ENCODE results near the gene MIGA1.
"Not testable (repeated sequence)": the region's sequence is repeated elsewhere in the genome, so short reads cannot be mapped to it uniquely, and the experiment has no call there.

The MIGA1 gene

DNA sequence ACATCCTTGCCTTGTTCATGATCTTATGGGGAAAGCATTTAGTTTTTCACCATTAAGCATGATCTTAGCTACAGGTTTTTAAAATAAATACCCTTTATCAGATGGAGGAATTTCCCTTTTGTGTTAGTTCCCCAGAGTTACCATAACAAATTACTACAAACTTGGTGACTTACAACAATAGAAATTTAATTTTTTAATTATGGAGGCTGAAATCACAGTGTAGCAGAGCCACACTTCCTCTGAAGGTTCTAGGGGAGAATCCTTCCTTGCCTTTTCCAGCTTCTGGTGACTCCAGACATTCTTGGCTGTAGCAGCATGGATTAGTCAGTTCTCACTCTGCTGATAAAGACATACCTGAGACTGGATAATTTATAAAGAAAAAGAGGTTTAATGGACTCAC is 18.5 kb downstream of the MIGA1 start:
- DNase-seq (ENCODE audit: low spot score): no peak

DNA sequence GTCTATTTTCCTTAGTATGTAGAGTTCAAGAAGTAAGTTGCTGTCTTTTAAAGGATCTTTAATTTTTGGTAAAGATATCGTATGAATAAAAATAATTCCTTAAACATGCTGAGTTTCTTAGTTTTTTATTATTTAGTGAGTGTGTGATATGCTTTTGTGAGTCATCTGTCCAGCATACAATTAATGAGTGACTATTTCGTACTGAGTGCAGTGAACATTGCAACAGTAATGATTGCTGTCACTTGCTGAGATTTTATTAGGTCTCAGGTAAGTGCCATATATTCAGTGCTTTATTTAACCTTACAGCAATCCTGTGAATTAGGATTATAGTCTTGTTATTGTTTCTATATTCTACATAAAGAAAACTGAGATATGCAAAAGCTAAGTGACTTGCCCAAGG is 22.6 kb downstream of the MIGA1 start:
- DNase-seq (ENCODE audit: low spot score): no peak

DNA sequence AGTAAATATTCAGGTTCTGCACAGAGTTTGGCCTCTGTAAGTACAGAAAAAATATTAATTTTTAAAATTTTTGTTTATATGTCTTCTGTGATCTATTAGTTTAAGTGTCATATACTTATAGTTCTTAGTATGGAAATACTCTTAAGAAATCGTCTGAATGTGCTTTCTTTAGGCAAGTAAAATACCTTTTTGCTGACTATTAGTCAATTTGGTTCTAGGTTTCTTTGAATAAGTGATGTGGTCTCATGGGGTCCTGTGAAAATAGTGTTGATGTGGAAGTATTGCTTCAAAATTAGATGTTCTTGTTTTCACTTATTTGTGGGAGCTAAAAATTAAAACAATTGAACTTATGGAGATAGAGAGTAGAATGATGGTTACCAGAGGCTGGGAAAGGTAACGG is 23.9 kb downstream of the MIGA1 start:
- DNase-seq (ENCODE audit: low spot score): no peak

DNA sequence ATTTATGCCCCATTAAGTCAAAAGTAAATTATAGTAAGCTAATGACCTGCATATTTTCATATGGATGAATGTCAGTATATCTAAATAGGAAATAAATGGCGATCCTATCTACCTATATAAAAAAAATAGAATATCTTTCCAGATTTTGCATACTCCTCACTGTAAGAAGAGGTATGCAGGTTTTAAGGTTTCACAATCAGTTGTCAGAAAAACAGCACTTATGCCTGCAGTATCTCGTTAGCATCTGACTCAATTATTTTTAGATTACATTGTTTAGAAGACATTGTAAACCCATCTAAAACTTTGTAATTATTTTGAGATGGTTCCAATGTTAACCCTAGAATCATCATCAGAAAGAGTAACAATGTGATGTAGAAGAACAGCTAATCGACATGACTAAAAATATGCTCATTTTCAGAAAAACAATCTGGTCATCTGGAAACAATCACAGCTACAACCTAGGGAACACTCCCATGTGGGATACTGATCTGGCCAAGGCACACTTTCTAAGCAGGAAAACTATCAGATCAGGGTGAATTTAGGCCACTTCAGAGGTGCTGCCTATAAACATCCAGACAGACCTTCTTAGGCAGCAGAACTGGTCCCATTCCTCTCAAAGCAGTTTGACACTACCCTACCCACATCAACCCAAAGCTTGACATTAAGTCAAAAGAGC is 30.5 kb downstream of the MIGA1 start:
- DNase-seq (ENCODE audit: low spot score): not testable (repeated sequence)

DNA sequence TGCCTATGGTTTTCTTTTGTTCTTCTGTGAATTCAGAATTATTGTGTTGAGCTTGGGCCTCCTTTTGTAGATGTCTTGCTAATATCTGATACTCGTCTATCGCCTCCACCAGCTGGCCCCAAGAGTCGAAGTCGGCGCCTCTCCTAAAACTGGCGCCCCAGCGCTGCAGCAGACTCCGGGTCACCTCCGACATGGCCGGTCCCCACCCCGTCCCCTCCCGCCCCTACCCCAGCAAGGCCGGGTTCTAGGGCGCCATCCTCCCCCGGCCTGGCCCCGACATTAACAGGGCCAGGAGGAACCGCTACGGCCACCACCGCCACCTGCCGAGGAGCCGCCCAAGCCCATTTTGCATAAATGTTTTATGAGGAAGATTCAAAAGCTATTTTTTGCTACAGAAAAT is 32.1 kb downstream of the MIGA1 start:
- DNase-seq (ENCODE audit: low spot score): not testable (repeated sequence)

DNA sequence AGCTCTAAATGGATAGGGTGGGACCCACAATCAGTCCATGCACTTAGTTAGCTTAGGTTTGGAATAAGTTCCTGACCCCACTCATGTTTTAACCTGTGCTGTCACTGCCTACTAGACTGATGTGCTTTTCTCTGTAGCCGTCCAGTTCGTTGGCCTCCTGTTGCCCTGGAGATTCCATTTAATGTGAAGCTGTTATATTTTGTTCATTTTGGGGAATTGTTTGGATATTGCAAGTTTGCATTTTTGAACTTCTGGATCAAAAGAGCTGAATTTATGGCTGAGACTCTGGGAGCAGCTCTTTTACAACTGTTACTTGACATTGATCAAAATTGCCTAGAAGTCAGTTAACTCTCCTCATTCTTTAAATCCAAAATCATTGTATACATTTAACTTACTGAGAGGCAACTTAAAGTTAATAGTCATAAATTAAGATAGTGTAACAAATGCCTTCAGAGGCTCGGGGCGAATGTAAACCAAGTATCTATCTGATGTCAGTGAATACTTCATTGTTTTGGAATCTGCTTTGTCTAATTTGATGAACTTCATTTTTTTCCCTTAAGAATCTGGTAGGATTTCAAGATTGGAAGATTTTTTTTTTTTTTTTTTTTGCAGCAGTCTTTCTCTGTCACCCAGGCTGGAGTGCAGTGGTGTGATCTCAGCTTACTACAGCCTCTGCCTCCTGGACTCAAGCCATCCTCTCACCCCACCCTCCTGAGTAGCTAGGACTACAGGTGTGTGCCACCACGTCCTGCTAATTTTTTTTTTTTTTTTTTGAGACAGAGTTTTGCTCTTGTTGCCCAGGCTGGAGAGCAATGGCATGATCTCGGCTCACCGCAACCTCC is 38.1 kb downstream of the MIGA1 start:
- DNase-seq (ENCODE audit: low spot score): no peak

DNA sequence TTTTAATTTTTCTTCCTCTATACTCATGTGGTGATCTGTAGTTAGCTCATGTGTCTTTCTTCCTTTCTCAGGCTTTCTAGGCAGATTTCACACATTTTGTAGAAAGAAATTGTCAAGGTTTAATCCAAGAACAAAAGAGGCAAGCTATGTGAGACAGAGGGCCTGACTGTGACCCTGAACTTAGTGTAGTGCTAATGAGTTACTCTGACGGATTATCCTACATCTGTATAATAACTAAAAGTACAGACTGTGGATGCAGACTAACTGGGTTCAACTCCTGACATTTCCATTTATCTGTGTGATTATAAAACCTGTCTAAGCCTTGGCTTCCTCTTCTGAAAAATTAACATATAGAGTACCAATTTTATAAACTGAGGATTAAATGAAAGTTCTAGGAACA is 40.7 kb downstream of the MIGA1 start:
- no peak for DNase-seq (ENCODE audit: low spot score)

DNA sequence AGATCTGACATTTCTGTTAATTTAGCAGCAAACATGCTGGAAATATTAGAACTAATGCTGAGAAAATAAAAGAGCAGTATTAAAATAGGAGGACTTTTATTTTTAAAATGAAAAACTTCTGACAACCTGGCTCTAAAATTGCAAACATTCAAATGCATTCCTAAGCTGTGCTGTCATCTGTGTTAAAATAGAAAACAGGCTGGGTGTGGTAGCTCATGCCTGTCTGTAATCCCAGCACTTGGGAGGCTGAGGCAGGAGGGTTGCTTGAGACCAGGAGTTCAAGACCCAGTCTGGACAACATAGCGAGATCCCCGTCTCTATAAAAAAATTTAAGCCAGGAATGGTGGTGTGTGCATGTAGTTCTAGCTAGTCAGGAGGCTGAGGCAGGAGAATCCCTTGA is 44.6 kb downstream of the MIGA1 start:
- peak; percentile 24 for DNase-seq (ENCODE audit: low spot score)

DNA sequence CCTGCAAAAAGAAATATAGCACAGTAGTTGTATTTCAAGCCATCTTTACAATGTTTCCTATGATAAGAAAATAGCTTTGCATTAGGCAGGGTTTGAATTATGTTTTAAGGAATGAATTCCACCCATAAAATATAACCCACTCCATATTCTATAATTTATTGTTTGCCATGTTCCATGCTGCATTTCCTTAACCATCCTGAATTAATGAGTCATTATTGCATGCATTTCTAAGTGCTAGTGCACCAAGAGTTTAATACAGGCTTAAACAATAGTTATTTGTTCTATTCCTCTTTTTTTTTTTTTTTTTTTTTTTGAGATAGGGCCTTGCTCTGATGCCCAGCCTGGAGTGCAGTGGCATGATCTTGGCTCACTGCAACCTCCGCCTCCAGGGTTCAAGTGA is 45.2 kb downstream of the MIGA1 start:
- no peak for DNase-seq (ENCODE audit: low spot score)

DNA sequence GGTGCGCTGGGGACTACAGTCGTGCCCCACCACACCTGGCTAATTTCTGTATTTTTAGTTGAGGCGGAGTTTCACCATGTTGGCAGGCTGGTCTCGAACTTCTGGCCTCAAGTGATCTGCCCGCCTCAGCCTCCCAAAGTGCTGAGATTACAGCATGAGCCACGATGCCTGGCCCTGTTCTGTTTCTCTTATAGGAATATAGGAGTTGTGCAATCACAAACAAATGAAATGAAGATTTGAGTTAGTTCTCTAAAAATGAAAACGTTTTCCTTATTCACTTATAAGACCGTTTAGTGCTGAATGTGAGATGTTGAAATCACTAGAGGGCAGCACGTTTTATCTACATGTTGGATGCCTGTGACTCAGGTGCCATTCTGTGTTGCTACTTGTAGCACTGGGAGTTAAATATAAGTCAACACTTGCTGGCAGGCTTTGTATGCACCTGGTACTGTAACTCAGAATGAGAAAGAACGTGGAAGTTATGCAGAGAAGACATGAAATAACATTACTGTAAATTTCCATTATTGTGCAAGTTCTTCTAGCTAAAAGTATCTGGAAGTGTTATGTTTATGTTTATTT is 45.8 kb downstream of the MIGA1 start:
- DNase-seq (ENCODE audit: low spot score): peak; percentile 26

DNA sequence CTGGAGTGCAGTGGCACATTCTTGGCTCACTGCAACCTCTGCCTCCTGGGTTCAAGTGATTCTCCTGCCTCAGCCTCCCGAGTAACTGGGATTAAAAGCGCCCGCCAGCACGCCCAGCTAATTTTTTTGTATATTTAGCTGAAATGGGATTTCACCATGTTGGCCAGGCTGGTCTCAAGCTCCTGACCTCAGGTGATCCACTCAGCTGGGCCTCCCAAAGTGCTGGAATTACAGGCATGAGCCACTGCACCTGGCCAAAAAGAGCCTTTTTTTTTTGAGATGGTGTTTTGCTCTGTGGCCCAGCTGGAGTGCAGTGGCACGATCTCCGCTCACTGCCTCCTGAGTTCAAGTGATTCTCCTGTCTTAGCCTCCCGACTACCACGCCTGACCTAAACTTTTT is 47.4 kb downstream of the MIGA1 start:
- not testable (repeated sequence) for DNase-seq (ENCODE audit: low spot score)

DNA sequence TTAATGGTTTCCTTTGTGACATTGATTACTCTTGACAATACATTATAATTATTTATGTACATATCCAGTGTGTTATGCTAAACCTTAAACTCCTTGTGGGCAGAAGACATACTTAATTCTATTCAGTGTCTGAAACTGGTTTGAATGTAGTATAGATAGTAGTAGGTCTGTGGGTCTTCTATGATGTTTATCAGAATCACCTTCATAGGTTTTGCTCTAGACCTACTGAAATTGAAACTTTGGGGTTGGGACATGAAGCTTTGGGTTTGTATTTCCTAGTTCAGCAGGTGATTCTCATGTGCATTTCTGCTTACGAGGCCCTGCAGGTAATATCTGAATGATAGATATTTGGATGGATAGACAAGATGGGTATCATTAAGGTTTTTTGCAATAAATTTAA is 48.6 kb downstream of the MIGA1 start:
- no peak for DNase-seq (ENCODE audit: low spot score)

DNA sequence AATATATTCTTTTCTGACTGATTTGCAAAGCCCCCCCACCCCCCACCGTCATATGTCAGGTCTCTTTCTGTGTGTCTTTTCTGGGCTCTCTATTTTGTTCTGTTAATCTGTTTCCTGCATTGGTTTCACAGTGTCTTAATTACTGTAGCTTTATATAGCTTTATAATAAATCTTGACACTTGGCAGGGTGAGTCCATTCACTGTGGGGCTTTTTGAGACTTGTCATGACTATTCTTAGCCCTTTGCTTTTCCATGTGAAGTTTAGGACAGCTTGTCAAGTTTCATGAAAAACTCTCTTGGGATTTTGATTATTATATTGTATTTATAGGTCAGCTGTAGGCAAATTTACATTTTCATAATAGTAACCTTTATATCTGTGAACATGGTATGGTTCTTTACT is 50.4 kb downstream of the MIGA1 start:
- no peak for DNase-seq (ENCODE audit: low spot score)

DNA sequence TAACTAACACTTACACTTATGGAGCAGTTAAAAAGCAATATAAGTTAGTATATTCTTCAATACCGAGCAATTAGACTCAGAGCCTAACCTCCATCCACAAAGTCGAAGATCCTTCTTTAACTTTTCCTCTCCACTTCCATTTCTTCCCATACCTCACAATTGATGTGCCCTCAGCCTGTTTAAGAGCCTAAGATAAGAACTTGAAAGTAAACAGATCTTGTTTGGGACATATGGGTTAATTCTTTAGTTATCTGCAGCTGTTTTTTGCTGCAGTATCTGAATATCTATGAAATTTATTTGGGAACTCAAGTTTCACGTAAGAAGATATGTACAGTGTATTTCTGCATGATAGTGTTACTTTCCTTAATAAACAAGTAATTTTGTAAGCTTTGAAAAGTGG is 51.5 kb downstream of the MIGA1 start:
- DNase-seq (ENCODE audit: low spot score): no peak

DNA sequence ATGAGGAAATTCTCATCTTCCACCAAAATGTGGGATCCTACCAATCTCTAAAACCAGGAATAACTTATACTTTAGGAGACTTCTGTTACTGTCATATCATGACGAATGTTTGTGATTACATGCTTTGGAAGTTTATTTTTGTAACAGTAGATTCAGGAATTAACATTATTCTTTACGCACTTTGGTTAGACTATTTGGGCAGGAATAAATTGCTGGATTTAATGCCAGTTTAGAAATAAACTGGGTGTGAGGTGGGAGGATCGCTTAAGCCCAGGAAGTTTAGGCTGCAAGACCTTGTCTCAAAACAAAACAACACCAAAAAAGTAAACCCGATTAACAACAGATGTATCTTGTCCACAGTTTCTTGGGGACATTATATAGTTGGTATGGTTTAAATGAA is 52.1 kb downstream of the MIGA1 start:
- DNase-seq (ENCODE audit: low spot score): no peak

DNA sequence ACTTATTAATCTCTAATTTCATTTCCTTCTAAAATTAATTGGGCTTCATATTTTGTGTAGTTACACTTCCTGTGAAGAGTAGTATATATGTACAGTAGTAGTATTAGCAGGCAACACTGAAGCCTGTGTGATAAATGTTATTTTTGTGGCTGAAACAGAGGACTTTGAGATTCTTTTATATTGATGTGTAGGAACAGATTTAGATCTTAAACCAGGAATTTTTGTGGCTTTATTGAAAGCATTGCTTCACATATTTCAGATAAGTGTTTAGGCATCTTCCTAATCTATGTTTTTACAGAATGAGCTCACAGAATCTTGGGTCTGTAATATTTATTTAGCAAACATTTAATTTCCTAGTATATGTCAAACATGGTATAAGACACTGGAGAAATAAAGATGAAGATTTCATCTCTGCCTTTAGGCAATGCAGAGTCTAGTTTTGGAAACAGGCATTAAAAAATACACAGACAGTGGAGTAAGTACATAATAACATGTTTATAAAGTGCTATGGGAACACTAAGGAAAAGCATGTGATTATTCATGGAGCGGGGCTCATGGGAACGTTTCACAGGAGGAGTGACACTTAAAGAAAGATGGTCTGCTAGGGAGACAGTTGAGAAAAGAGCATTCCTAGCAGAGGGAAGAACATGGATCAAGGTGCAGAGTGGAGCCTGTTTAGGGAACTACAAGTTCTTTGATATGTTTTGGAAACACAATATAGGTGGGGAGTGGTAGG is 52.7 kb downstream of the MIGA1 start:
- peak; percentile 21 for DNase-seq (ENCODE audit: low spot score)

DNA sequence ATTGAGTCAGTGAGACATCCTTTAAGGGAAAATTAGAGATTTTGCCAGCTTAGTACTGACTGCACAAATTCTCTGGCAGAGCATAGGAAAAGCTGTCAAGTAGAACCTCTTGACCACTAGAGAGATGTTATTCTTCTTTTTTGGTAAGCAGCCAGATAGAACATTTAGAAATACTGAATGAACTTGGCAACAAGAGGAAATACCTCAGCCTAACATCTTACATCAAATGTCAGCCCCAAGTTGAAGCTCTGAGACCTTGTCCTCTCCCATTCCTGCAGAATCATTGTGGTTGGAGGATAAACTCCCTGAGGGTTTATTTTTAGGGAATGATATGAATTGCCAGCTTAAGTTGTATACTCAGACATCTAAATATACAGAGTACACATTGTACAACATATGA is 53.5 kb downstream of the MIGA1 start:
- peak; percentile 62 for DNase-seq (ENCODE audit: low spot score)

DNA sequence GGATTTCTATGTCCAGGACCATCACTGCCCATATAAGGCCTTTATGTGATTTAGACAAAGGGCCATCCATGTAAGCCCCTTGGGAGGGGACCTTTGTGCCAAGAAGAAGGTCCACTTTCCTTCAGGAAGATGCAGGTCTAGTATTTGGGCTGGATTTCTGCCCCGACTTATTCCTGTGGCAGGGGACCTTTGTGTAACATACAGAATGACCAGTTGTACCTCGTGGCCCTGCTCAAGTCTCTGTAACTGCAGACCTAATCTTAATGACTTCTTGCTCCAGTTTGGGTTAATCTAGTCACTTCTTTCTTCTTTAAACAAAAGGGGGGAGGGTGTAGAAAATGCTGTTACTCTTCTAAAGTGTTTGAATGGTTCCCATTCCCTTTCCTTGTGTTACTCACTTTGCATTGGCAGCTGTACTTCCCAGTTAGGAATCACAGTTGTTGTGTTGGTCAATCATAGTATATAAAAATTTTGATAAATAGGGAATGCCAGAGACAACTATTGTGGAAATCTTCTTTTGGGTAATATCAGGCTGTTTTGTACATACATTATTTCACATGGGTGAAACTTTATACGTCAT is 54.2 kb downstream of the MIGA1 start:
- DNase-seq (ENCODE audit: low spot score): no peak

DNA sequence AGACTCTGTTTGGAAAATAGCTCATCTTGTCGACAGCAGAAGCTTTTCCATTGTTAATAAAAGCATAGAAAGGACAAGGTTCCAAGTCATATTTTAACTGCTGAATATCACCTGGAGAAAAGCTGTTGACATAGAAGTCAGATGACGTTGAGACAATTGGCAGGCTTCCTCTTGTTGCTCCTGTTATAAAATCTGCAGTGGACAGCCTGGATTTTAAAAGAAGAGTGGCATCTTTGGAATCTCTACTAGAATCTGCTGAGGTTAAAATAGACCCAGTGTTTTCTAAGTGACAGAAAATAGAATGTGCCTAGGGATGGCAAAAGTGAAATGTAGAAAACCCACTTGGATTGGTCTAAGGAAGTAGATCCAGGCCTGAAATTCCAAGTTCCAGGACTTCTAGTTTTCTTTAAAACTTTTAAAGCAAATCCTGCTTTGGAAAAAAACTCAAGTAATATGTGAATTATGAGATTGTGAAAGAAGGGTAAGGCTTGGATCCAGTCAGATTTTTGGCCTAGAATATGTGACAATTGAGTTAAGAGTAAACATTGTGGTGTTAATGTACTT is 55.4 kb downstream of the MIGA1 start:
- DNase-seq (ENCODE audit: low spot score): peak; percentile 12

DNA sequence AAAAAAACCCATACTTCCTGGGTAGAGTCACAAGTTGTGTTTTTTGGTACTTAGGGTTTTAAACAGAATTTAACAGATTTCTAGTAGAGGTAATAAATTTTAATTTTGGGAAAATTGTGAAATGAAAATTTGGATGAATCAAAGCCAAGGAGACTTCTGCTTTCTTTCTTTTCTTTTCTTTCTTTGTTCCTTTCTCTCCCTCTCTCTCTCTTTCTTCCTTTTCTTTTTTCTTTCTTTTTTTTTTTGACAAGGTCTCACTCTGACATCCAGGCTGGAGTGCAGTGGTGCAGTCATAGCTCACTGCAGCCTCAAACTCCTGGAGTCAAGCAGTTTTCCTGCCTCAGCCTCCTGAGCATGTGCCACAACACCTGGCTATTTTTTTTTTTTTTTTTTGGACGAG is 62.1 kb downstream of the MIGA1 start:
- no peak for DNase-seq (ENCODE audit: low spot score)

DNA sequence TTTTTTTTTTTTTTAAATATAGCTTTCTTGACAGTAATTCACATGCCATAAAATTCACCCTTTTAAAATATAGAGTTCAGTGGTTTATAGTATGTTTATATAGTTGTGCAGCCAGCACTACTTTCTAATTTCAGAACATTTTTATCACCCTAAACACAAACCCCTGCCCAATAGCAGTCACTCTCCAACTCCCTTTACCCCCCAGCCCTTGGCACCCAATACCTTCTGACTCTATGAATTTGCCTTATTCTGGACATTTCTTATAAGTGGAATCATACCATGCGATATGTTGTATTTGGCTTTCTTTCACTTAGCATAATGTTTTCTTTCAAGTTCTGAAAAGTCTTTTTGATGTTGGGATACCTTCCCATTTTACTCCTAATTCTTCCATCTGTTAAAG is 66.5 kb downstream of the MIGA1 start:
- no peak for DNase-seq (ENCODE audit: low spot score)

DNA sequence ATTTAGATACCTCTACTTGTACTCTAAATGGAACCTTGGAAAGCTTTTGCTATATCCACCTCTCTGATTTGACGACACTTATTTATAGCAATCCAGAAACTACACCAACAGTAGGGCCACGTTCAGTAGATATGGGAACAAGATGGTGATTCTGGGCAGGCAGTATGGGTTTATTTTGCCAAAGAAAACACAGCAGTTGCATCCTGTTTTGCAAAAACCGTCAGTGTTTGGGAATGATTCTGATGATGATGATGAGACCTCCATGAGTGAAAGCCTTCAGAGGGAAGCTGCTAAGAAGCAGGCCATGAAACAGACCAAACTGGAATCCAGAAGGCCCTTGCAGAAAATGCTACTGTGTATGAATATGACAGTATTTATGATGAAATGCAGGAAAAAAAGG is 67.5 kb downstream of the MIGA1 start:
- DNase-seq (ENCODE audit: low spot score): no peak

Data from AG20443 (cell line).